Measurements from ENCODE around the gene ITPR2. TPM values are rescaled to one million over a fixed set of nuclear protein-coding genes. Genes with fewer than 3 reads are reported as not detected.
A peak's percentile ranks its signal among the peaks of the same experiment; 100 is the strongest.

The ITPR2 gene
- total and polyA plus RNA-seq, 2 of the 13 experiments (the other 11 are each of a cell fraction or from before 2014, with no cell fraction given): 31.9 to 81.9 TPM

GRCh38 chr12:26869908-26870459, 37.0 kb upstream of the ITPR2 start:
- FAIRE-seq (no peak), ATAC-seq (peak; percentile 77), DNase-seq (ENCODE audit: low spot score) (no peak)
- WGBS (ENCODE audit: low lambda C conversion rate): 18% methylated on average over 5 of the region's 6 CpGs
- peaks cover 26% of the 10 kb centered on the region for H3K4me1 ChIP-seq (ENCODE audit: insufficient read depth, low read length)
- BruUV-seq (replicated peaks): no TSS peak
- no peaks in the 10 kb centered on the region for H3K79me2 ChIP-seq (ENCODE audit: insufficient read depth, low read length)
- intact Hi-C loops (cut with micrococcal nuclease; ENCODE audit: unreplicated experiment) (no loop called here), in situ Hi-C loops (cut with HindIII; ENCODE audit: extremely low pct_ligation_motif_present, low pct_unique_long_range_greater_than_20kb) (no loop called here)
- H2AFZ ChIP-seq (ENCODE audit: low read length): no peak overlapping the region
- no peaks in the 10 kb centered on the region for H3K9me3 ChIP-seq (ENCODE audit: low read length)
- H3K4me3 ChIP-seq (replicated peaks in 1 of 3; ENCODE audit: insufficient read depth in 1 of 3, low read depth in 2 of 3, low read length in 3 of 3): no peak overlapping the region
- H3K4me2 ChIP-seq (ENCODE audit: low read depth, low read length): peak overlapping the region; percentile 19; the same call in 1 of the 2 replicates
- H4K20me1 ChIP-seq (ENCODE audit: insufficient read depth, low read length): no peaks in the 10 kb centered on the region
- TF ChIP-seq WIZ (CRISPR knock-in tag; IDR thresholded peaks at IDR 0.05) (no peak), KAT7 (CRISPR knock-in tag; IDR thresholded peaks at IDR 0.05; ENCODE audit: borderline replicate concordance) (no peak), HES4 (CRISPR knock-in tag; IDR thresholded peaks at IDR 0.05; ENCODE audit: borderline replicate concordance) (no peak), HOXA7 (CRISPR knock-in tag; IDR thresholded peaks at IDR 0.05) (no peak), ZNF121 (CRISPR knock-in tag; IDR thresholded peaks at IDR 0.05) (no peak), ZBTB21 (CRISPR knock-in tag; IDR thresholded peaks at IDR 0.05) (no peak), U2AF1 (optimal IDR thresholded peaks at IDR 0.05; ENCODE audit: low read depth, low read length) (no peak), ZBTB26 (CRISPR knock-in tag; IDR thresholded peaks at IDR 0.05; ENCODE audit: borderline replicate concordance) (no peak), MED1 (CRISPR knock-in tag; IDR thresholded peaks at IDR 0.05) (no peak), HNRNPK (IDR thresholded peaks at IDR 0.05; ENCODE audit: low read depth, low read length, poor library complexity, severe bottlenecking) (no peak), ZNF737 (CRISPR knock-in tag; IDR thresholded peaks at IDR 0.05; ENCODE audit: borderline replicate concordance) (no peak), PRDM15 (CRISPR knock-in tag; IDR thresholded peaks at IDR 0.05) (no peak), ZNF234 (CRISPR knock-in tag; conservative IDR thresholded peaks at IDR 0.05) (no peak), BORCS8-MEF2B (CRISPR knock-in tag; IDR thresholded peaks at IDR 0.05) (no peak), ZBTB43 (CRISPR knock-in tag; conservative IDR thresholded peaks at IDR 0.05) (no peak), ZSCAN22 (CRISPR knock-in tag; IDR thresholded peaks at IDR 0.05) (no peak)
- ChIA-PET POLR2A (interaction anchor here (1.7 kb wide), 1 partner anchor 37 kb away, joined by 3 read pairs; the partner anchor contains the start of gene ITPR2), CTCF (ENCODE audit: low intra/inter-chr PET ratio, low total read pairs) (no interaction called here)
- no peak overlapping the region for H3K27ac ChIP-seq (ENCODE audit: extremely low read length, insufficient read depth, low read length)
- peaks cover 0 to 5% of the 10 kb centered on the region in 2 experiments; a peak in 2 of 5 replicates for H3K27me3 ChIP-seq (ENCODE audit: control insufficient read depth in 1 of 2, insufficient read depth in 2 of 2, low read length in 2 of 2)
- no peaks in the 10 kb centered on the region for H3K36me3 ChIP-seq (replicated peaks in 1 of 2; ENCODE audit: control insufficient read depth in 1 of 2, insufficient read depth in 2 of 2, low read length in 2 of 2)
- no peak overlapping the region for H3K9ac ChIP-seq (ENCODE audit: insufficient read depth, low read depth, low read length)
